ENCODE results near the gene CPA4.

- TF ChIP-seq, protein P1, sequence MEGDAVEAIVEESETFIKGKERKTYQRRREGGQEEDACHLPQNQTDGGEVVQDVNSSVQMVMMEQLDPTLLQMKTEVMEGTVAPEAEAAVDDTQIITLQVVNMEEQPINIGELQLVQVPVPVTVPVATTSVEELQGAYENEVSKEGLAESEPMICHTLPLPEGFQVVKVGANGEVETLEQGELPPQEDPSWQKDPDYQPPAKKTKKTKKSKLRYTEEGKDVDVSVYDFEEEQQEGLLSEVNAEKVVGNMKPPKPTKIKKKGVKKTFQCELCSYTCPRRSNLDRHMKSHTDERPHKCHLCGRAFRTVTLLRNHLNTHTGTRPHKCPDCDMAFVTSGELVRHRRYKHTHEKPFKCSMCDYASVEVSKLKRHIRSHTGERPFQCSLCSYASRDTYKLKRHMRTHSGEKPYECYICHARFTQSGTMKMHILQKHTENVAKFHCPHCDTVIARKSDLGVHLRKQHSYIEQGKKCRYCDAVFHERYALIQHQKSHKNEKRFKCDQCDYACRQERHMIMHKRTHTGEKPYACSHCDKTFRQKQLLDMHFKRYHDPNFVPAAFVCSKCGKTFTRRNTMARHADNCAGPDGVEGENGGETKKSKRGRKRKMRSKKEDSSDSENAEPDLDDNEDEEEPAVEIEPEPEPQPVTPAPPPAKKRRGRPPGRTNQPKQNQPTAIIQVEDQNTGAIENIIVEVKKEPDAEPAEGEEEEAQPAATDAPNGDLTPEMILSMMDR (IDR thresholded peaks at IDR 0.05; ENCODE audit: poor library complexity), result no peak
- TF ChIP-seq EZH2phosphoT487 (IDR thresholded peaks at IDR 0.05; ENCODE audit: low read depth, severe bottlenecking, unreplicated experiment), result no peak
These were observed 4.9 kb downstream of the CPA4 start for GRCh38 chr7:130297628-130298543.

Measured in hepatocyte (in vitro differentiated cells).